Lower lobe of right lung (tissue), 2 donors: ENCODE data around the gene MPZL1. TPM values are rescaled to one million over a fixed set of nuclear protein-coding genes. Genes with fewer than 3 reads are reported as not detected.

ENCODE experiments used
- ATAC-seq, 2 donors: fragments of 200-7000 bp; cut with Tn5 transposase; one replicate each; pipeline ENCODE4 v1.9.1; 2020 to 2022; ENCODE audit warnings: mild to moderate bottlenecking in 2 of 2, moderate library complexity in 2 of 2
- DNase-seq: peaks from one replicate; pipeline ENCODE4 v3.0.0-alpha.2; 2020
- H3K27ac ChIP-seq: fragments of 200-600 bp; one replicate; pipeline ENCODE4 v1.8.0; 2022
- H3K27me3 ChIP-seq: fragments of 200-600 bp; one replicate; pipeline ENCODE4 v1.8.0; 2022; ENCODE audit warnings: low read depth
- H3K36me3 ChIP-seq: fragments of 200-600 bp; one replicate; pipeline ENCODE4 v1.8.0; 2022; ENCODE audit warnings: mild to moderate bottlenecking
- H3K4me1 ChIP-seq: fragments of 200-600 bp; one replicate; pipeline ENCODE4 v1.8.0; 2022
- H3K4me3 ChIP-seq: fragments of 200-600 bp; one replicate; pipeline ENCODE4 v1.8.0; 2022; ENCODE audit warnings: mild to moderate bottlenecking
- H3K9me3 ChIP-seq: fragments of 200-600 bp; one replicate; pipeline ENCODE4 v1.8.0; 2022
- intact Hi-C: fragments of 100-400 bp; cut with DNase I; formaldehyde crosslinking; loops from one replicate; pipeline ENCODE4 v1.11.0; 2022
- total RNA-seq: library from RNA; stranded (reverse); fragmentation: NEBNext Ultra II Directional; extraction: Animal tissue kit (Norgen Biotek cat#: 25700); gene quantifications from one replicate; pipeline ENCODE4 v1.2.1, GENCODE V29; 2021
- TF ChIP-seq, protein P1 (sequence below): fragments of 200-600 bp; IDR thresholded peaks from one replicate; pipeline ENCODE4 v1.8.0; 2022; ENCODE audit warnings: antibody characterized with exemption, mild to moderate bottlenecking
- donor health status: DM: no; HTN: yes; CAD: no; lungs with severe emphysema.

Gene MPZL1
- total RNA-seq, 1 donor from 2014 or later, result 85.9 TPM

DNA sequence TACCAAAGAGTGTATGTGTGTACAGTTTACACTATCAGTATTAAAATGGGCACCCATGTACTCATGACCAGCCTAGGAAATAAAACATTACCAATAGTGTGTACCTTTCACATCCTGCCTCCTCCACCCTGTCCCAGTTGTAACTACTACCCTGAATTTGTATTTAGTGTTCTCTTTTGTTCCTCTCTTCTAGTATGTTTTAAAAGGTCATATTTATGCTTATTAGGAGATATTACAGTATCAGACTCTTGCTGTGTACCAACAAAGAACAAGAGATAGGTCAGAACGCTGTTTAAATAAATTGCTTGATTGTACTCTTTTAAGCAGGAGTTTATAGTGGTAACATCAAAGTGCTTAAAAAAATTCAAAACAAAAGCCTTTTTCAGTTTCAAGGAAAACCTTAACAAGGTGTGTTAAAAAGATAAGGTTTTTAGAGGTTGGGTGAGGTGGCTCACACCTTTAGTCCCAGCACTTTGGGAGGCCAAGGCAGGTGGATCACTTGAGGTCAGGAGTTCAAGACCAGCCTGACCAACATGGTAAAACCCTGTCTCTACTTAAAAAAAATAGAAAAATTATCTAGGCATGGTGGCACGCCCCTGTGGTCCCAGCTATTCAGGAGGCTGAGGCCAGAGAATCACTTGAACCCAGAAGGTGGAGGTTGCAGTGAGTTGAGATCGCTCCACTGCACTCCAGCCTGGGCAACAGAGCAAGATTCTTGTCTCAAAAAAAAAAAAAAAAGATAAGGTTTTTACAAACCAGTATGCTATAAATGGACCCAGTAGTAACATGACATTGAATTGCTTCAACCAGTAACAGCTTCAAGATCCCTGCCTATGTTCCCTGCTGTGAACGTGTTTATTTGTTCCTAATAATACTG lies 35.9 kb downstream of the MPZL1 start:
- H3K27ac ChIP-seq, result no peak overlapping the region

DNA sequence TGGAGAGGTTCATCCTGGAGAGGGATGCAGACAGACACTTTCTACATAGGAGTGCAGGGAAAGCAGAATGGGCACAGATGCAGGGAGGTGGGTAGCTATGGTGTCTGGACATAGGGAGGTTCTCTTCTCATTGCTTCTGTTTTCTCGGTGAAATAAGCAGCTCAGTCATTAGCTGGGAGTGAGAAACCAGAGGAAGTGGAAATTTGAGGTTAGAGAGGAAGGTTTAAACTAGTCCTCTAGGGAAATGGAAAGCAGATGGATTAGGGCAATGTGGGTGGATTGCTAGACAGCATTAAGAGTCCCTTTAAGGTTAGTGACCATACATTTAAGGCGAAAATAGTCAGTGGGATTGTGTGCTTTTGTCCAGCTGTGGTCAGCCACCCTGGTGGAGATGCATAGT lies 39.6 kb downstream of the MPZL1 start:
- Histone ChIP-seq H3K27ac (no peak overlapping the region), H3K27me3 (no peaks in the 10 kb centered on the region), H3K4me1 (peaks cover 29% of the 10 kb centered on the region), H3K9me3 (no peaks in the 10 kb centered on the region), H3K4me3 (no peak overlapping the region), H3K36me3 (peaks cover 11% of the 10 kb centered on the region)
- DNase-seq (no peak), ATAC-seq (peak in 1 of 2 donors; percentile 48)
- TF ChIP-seq, protein P1, sequence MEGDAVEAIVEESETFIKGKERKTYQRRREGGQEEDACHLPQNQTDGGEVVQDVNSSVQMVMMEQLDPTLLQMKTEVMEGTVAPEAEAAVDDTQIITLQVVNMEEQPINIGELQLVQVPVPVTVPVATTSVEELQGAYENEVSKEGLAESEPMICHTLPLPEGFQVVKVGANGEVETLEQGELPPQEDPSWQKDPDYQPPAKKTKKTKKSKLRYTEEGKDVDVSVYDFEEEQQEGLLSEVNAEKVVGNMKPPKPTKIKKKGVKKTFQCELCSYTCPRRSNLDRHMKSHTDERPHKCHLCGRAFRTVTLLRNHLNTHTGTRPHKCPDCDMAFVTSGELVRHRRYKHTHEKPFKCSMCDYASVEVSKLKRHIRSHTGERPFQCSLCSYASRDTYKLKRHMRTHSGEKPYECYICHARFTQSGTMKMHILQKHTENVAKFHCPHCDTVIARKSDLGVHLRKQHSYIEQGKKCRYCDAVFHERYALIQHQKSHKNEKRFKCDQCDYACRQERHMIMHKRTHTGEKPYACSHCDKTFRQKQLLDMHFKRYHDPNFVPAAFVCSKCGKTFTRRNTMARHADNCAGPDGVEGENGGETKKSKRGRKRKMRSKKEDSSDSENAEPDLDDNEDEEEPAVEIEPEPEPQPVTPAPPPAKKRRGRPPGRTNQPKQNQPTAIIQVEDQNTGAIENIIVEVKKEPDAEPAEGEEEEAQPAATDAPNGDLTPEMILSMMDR, result no peak
- intact Hi-C loops, result no loop called here

More for the DNA sequence above, 35.9 kb downstream of the MPZL1 start:
- Histone ChIP-seq H3K9me3 (no peaks in the 10 kb centered on the region), H3K27me3 (no peaks in the 10 kb centered on the region), H3K36me3 (no peaks in the 10 kb centered on the region), H3K4me3 (no peak overlapping the region), H3K4me1 (peaks cover 28% of the 10 kb centered on the region)
- intact Hi-C loops, result no loop called here
- ATAC-seq (no peak), DNase-seq (no peak)
- TF ChIP-seq, protein P1, result no peak

DNA sequence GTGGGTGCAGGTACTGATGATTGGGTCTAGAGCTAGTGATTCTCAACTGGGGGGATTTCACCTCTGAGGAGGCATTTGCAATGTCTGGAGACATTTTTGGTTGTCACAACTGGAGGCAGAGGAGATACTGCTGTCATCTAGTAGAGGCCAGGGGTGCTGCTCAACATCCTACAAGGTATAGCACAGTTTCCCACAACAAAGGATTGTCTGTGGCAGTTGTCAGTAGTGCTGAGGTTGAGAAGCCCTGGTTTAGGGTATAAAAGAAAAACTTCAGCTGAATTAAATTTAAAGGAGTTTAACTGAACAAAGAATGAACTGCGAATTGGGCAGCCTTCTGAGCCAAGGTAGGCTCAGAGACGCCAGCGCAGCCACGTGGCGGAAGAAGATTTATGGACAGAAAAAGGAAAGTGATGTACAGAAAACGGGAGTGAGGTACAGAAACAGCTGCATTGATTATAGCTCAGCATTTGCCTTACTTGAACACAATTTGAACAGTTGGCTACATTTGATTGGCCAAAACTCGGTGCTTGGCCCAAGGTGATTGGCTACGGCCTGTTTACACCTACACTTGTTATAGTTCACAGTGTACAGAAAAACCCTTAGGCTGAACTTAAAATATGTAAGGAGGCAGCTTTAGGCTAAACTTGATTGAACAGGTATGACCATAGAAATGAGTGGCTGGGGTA lies 40.4 kb downstream of the MPZL1 start:
- Histone ChIP-seq H3K4me1 (peaks cover 21% of the 10 kb centered on the region), H3K9me3 (no peaks in the 10 kb centered on the region), H3K36me3 (peaks cover 19% of the 10 kb centered on the region), H3K27ac (no peak overlapping the region), H3K27me3 (no peaks in the 10 kb centered on the region), H3K4me3 (no peak overlapping the region)
- no peak for ATAC-seq
- DNase-seq, result no peak
- TF ChIP-seq, protein P1, result no peak
- intact Hi-C loops, result no loop called here

DNA sequence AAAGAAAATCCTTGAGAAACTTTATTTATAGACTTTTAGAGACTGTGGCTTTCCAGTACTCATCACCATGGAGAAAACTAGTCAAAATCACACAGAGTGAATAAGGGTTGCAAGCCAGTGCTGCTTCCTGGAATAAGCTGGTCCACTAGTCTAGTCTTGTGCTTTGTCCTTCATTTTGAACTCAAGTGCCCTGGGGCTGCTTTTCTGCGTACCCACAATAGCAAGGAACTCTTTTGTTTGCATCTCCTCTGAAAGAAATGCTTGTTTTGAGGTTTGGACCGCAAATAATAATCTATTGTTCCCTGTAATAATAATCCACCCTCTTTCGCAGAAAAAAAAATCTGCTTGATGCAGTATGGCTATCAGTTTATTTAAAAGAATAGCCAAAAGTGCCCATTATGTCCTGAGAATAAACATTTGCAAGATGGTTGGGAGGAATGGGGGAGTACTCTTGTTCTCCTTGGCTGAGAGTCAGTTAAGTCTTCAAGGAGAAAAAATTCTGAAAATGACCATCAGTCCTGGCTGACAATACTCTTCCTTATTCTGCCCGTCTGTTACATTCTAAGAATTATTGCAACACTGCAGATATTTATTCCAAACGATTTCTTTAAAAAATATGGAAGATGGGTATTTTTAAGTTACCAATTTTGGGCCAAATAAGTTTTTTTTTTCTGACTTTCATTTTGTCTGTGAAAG lies 41.9 kb downstream of the MPZL1 start:
- peaks cover 17% of the 10 kb centered on the region for H3K4me1 ChIP-seq
- H3K4me3 ChIP-seq, result no peak overlapping the region
- no peak overlapping the region for H3K27ac ChIP-seq
- TF ChIP-seq, protein P1, result no peak
- ATAC-seq (no peak), DNase-seq (no peak)
- no peaks in the 10 kb centered on the region for H3K27me3 ChIP-seq
- no peaks in the 10 kb centered on the region for H3K9me3 ChIP-seq
- H3K36me3 ChIP-seq, result peaks cover 21% of the 10 kb centered on the region
- intact Hi-C loops, result no loop called here

DNA sequence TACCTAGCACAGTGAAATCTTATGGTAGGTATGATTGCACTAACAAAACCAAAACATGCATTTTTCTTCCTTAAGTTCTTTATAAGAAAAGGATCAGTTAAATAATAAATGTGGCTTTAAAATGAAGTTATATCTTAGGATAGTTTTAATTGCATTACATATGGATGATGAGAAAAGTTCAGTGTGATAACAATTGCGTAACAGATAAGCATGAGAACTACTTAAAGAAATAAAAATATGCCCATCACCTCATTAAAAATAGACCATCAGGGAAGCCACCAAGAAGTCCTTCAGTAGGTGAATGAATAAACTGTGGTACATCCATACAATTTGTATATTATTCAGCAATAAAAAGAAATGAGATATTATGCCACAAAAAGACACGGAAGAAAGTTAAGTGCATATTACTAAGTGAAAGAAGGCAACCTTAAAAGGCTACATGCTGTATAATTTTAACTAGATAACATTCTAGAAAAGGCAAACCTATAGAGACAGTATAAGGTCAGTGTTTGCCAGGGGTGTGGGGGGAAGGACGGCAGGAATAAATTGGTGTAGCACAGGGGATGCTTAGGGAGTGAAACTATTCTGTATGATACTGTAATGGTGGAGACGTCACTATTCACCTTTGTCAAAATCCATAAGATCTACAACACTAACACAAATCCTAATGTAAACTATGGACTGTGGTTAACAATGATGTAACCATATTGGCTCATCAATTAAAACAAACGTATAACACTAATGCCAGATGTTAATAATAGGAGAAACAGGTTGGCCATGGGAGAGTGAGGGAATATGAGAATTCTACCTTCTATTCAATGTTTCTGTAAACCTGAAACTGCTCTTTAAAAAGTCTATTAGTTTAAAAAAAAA lies 42.9 kb downstream of the MPZL1 start:
- H3K36me3 ChIP-seq, result peaks cover 31% of the 10 kb centered on the region
- no peak overlapping the region for H3K27ac ChIP-seq
- no peak for ATAC-seq
- TF ChIP-seq, protein P1, result no peak
- H3K27me3 ChIP-seq, result no peaks in the 10 kb centered on the region
- DNase-seq, result no peak
- no peaks in the 10 kb centered on the region for H3K9me3 ChIP-seq
- intact Hi-C loops, result no loop called here
- no peak overlapping the region for H3K4me3 ChIP-seq
- H3K4me1 ChIP-seq, result peaks cover 17% of the 10 kb centered on the region
